ENCODE measurements around the gene ATAT1. TPM values are rescaled to one million over a fixed set of nuclear protein-coding genes. Genes with fewer than 3 reads are reported as not detected.

Gene ATAT1
- total RNA-seq, 1 experiment from 2014 or later: 19.3 TPM

DNA sequence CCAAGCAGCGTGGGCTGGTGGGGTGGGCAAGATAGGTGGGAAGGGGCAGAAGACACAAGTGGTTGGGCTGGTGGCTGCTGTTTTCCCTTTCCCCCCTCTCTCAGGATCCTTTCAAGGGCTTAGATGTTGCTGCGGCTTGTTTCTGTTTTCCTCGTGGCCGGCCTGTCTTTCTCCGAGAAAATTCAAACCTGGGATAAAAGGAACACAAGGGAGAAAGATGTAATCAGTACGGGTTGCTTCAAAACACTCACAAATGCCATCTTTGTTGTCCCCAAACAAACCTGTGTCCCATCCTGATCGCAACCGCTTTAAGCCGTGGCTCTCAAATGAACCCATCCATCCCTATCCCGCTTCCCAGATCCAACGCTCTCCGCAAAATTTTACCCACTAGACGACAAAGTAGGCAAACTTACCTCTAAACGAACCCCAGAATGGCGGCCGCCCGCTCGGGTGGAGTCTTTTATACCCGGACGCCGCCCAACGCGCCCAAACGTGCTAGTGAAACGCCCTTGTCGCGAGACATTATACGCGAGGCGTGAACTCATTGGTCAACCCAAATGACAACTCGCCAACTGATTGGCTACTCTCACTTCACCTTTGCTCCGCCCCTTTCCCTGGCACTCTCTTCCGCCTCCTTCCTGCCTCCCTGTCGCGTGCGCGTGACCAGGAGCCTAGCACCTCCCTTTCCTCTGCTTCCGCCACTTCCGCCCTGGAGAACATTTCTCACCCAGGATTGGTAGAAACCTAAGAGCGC lies 9.7 kb upstream of the ATAT1 start, which contains the start of gene PPP1R10 (continued):
- TF ChIP-seq FOXK1 (CRISPR knock-in tag; IDR thresholded peaks at IDR 0.05) (peak; percentile 46; the same call in 1 of the 2 replicates), TP53 (CRISPR knock-in tag; IDR thresholded peaks at IDR 0.05) (no peak), ZNF416 (CRISPR knock-in tag; IDR thresholded peaks at IDR 0.05) (peak; percentile 89; the same call in 1 of the 2 replicates), GTF2I (CRISPR knock-in tag; conservative IDR thresholded peaks at IDR 0.05) (0 out of 2 replicates have a peak, but pooled peaks have one; percentile 12), ESRRA (CRISPR knock-in tag; IDR thresholded peaks at IDR 0.05; ENCODE audit: borderline replicate concordance) (no peak), JUN (CRISPR knock-in tag; IDR thresholded peaks at IDR 0.05) (no peak), ATF1 (CRISPR knock-in tag; IDR thresholded peaks at IDR 0.05) (no peak), CREB1 (CRISPR knock-in tag; IDR thresholded peaks at IDR 0.05) (no peak), KAT7 (CRISPR knock-in tag; IDR thresholded peaks at IDR 0.05; ENCODE audit: borderline replicate concordance) (0 out of 2 replicates have a peak, but pooled peaks have one; percentile 52), ZNF138 (CRISPR knock-in tag; conservative IDR thresholded peaks at IDR 0.05) (no peak), MXD4 (CRISPR knock-in tag; IDR thresholded peaks at IDR 0.05; ENCODE audit: borderline replicate concordance) (no peak)
- TF ChIP-seq, protein P1, sequence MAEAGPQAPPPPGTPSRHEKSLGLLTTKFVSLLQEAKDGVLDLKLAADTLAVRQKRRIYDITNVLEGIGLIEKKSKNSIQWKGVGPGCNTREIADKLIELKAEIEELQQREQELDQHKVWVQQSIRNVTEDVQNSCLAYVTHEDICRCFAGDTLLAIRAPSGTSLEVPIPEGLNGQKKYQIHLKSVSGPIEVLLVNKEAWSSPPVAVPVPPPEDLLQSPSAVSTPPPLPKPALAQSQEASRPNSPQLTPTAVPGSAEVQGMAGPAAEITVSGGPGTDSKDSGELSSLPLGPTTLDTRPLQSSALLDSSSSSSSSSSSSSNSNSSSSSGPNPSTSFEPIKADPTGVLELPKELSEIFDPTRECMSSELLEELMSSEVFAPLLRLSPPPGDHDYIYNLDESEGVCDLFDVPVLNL (CRISPR knock-in tag; IDR thresholded peaks at IDR 0.05; ENCODE audit: borderline replicate concordance, low read depth): no peak
- TF ChIP-seq, protein P2, sequence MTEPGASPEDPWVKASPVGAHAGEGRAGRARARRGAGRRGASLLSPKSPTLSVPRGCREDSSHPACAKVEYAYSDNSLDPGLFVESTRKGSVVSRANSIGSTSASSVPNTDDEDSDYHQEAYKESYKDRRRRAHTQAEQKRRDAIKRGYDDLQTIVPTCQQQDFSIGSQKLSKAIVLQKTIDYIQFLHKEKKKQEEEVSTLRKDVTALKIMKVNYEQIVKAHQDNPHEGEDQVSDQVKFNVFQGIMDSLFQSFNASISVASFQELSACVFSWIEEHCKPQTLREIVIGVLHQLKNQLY (CRISPR knock-in tag; IDR thresholded peaks at IDR 0.05): no peak
- TF ChIP-seq, protein P3, sequence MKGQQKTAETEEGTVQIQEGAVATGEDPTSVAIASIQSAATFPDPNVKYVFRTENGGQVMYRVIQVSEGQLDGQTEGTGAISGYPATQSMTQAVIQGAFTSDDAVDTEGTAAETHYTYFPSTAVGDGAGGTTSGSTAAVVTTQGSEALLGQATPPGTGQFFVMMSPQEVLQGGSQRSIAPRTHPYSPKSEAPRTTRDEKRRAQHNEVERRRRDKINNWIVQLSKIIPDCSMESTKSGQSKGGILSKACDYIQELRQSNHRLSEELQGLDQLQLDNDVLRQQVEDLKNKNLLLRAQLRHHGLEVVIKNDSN (CRISPR knock-in tag; IDR thresholded peaks at IDR 0.05): peak; percentile 81
- TF ChIP-seq, protein P4, sequence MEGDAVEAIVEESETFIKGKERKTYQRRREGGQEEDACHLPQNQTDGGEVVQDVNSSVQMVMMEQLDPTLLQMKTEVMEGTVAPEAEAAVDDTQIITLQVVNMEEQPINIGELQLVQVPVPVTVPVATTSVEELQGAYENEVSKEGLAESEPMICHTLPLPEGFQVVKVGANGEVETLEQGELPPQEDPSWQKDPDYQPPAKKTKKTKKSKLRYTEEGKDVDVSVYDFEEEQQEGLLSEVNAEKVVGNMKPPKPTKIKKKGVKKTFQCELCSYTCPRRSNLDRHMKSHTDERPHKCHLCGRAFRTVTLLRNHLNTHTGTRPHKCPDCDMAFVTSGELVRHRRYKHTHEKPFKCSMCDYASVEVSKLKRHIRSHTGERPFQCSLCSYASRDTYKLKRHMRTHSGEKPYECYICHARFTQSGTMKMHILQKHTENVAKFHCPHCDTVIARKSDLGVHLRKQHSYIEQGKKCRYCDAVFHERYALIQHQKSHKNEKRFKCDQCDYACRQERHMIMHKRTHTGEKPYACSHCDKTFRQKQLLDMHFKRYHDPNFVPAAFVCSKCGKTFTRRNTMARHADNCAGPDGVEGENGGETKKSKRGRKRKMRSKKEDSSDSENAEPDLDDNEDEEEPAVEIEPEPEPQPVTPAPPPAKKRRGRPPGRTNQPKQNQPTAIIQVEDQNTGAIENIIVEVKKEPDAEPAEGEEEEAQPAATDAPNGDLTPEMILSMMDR (IDR thresholded peaks at IDR 0.05): no peak
- TF ChIP-seq, protein P5, sequence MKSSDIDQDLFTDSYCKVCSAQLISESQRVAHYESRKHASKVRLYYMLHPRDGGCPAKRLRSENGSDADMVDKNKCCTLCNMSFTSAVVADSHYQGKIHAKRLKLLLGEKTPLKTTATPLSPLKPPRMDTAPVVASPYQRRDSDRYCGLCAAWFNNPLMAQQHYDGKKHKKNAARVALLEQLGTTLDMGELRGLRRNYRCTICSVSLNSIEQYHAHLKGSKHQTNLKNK (CRISPR knock-in tag; IDR thresholded peaks at IDR 0.05): peak; percentile 96
- TF ChIP-seq, protein P6, sequence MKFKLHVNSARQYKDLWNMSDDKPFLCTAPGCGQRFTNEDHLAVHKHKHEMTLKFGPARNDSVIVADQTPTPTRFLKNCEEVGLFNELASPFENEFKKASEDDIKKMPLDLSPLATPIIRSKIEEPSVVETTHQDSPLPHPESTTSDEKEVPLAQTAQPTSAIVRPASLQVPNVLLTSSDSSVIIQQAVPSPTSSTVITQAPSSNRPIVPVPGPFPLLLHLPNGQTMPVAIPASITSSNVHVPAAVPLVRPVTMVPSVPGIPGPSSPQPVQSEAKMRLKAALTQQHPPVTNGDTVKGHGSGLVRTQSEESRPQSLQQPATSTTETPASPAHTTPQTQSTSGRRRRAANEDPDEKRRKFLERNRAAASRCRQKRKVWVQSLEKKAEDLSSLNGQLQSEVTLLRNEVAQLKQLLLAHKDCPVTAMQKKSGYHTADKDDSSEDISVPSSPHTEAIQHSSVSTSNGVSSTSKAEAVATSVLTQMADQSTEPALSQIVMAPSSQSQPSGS (CRISPR knock-in tag; IDR thresholded peaks at IDR 0.05; ENCODE audit: borderline replicate concordance, low read depth): no peak
- TF ChIP-seq, protein P7, sequence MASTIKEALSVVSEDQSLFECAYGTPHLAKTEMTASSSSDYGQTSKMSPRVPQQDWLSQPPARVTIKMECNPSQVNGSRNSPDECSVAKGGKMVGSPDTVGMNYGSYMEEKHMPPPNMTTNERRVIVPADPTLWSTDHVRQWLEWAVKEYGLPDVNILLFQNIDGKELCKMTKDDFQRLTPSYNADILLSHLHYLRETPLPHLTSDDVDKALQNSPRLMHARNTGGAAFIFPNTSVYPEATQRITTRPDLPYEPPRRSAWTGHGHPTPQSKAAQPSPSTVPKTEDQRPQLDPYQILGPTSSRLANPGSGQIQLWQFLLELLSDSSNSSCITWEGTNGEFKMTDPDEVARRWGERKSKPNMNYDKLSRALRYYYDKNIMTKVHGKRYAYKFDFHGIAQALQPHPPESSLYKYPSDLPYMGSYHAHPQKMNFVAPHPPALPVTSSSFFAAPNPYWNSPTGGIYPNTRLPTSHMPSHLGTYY (CRISPR knock-in tag; IDR thresholded peaks at IDR 0.05): peak; percentile 95
- TF ChIP-seq, protein P8, sequence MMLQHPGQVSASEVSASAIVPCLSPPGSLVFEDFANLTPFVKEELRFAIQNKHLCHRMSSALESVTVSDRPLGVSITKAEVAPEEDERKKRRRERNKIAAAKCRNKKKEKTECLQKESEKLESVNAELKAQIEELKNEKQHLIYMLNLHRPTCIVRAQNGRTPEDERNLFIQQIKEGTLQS (CRISPR knock-in tag; conservative IDR thresholded peaks at IDR 0.05): no peak

All from WTC11 (cell line).